ENCODE measurements around the gene TPCN2. TPM values are rescaled to one million over a fixed set of nuclear protein-coding genes. Genes with fewer than 3 reads are reported as not detected.

Gene TPCN2
- total RNA-seq, 4 donors from 2014 or later, result 27.1 to 36.1 (median 31.3) TPM

DNA sequence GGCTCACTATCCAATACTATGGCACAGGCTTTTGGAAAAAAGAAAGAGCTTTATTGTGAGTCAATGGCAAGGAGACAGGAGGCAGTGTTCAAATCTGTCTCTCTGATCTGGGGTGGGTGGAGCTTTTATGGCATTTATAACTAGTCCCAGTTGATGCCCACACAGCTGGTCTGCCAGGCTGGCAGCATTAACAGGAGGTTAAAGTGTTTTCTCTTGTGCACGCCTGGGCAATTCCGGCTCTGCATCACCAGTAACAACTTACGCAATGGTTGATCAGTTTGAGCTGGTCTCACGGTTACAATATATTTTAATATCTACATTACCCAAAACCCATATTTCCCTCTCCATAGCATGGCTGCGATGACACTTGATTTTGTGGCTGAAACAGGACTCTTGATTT lies 91.9 kb downstream of the TPCN2 start:
- Histone ChIP-seq H3K4me1 (peaks cover 0 to 10% (median 0%) of the 10 kb centered on the region in 4 donors), H3K27ac (peak overlapping the region in 2 of 4 donors; percentile 15 to 38), H3K4me3 (no peak overlapping the region), H3K9me3 (peaks cover 0 to 2% (median 0%) of the 10 kb centered on the region in 4 donors), H3K36me3 (peaks cover 0 to 26% (median 0%) of the 10 kb centered on the region in 3 donors), H3K27me3 (no peaks in the 10 kb centered on the region)
- no peak for DNase-seq (ENCODE audit: low spot score in 2 of 2)
- TF ChIP-seq, protein P1, sequence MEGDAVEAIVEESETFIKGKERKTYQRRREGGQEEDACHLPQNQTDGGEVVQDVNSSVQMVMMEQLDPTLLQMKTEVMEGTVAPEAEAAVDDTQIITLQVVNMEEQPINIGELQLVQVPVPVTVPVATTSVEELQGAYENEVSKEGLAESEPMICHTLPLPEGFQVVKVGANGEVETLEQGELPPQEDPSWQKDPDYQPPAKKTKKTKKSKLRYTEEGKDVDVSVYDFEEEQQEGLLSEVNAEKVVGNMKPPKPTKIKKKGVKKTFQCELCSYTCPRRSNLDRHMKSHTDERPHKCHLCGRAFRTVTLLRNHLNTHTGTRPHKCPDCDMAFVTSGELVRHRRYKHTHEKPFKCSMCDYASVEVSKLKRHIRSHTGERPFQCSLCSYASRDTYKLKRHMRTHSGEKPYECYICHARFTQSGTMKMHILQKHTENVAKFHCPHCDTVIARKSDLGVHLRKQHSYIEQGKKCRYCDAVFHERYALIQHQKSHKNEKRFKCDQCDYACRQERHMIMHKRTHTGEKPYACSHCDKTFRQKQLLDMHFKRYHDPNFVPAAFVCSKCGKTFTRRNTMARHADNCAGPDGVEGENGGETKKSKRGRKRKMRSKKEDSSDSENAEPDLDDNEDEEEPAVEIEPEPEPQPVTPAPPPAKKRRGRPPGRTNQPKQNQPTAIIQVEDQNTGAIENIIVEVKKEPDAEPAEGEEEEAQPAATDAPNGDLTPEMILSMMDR (IDR thresholded peaks at IDR 0.05), result no peak
- TF ChIP-seq POLR2A (IDR thresholded peaks at IDR 0.05) (no peak), EP300 (IDR thresholded peaks at IDR 0.05) (no peak)
- 58 to 64% methylated on average over 5 of the region's 5 CpGs for WGBS, 2 donors

DNA sequence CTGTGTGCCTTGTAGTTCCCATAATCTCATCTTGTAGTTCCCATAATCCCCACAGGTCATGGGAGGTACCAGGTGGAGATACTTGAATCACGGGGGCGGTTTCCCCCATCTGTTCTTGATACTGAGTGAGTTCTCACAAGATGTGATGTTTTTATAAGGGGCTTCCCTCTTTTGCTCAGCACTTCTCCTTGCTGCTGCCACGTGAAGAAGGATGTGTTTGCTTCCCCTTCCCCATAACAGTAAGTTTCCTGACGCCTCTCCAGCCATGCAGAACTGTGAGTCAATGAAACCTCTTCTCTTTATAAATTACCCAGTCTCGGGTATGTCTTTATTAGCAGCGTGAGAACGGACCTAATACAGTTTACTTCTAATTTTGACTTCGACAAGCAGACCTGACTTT lies 93.0 kb downstream of the TPCN2 start:
- Histone ChIP-seq H3K36me3 (peaks cover 0 to 32% (median 0%) of the 10 kb centered on the region in 3 donors), H3K27me3 (no peaks in the 10 kb centered on the region), H3K4me3 (no peak overlapping the region), H3K9me3 (peaks cover 0 to 13% (median 0%) of the 10 kb centered on the region in 4 donors), H3K4me1 (peaks cover 0 to 10% (median 0%) of the 10 kb centered on the region in 4 donors), H3K27ac (no peak overlapping the region)
- TF ChIP-seq, protein P1 (IDR thresholded peaks at IDR 0.05), result no peak
- TF ChIP-seq POLR2A (IDR thresholded peaks at IDR 0.05) (no peak), EP300 (IDR thresholded peaks at IDR 0.05) (no peak)
- 62 to 73% methylated on average over 8 of the region's 8 CpGs for WGBS, 2 donors
- DNase-seq (ENCODE audit: low spot score in 2 of 2), result no peak

DNA sequence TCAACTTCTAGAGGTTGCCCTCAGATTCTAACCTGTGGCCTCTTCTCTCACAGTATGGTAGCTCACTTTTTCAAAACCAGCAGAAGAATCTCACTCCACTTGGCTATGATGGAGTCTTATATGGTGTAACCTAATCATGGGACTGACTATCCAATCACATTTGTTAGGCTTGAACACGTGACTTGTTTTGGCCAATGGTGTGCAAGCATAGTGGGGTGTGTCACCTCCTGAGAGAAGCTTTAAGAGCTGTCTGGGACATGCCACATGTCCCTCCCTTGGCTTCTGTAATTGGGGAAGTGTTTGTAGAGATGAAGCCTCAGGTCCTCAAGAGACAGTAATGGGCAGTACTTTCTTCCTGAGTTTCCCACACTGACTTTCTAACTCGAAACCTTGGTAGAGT lies 94.2 kb downstream of the TPCN2 start:
- no peak overlapping the region for H3K4me3 ChIP-seq
- 93 to 98% methylated on average over 2 of the region's 2 CpGs for WGBS, 2 donors
- no peaks in the 10 kb centered on the region for H3K27me3 ChIP-seq
- peaks cover 0 to 38% (median 0%) of the 10 kb centered on the region in 3 donors for H3K36me3 ChIP-seq
- no peak for DNase-seq (ENCODE audit: low spot score in 2 of 2)
- TF ChIP-seq, protein P1 (IDR thresholded peaks at IDR 0.05), result no peak
- TF ChIP-seq EP300 (IDR thresholded peaks at IDR 0.05) (no peak), POLR2A (IDR thresholded peaks at IDR 0.05) (no peak)
- H3K9me3 ChIP-seq, result peaks cover 0 to 20% (median 0%) of the 10 kb centered on the region in 4 donors
- H3K27ac ChIP-seq, result no peak overlapping the region
- H3K4me1 ChIP-seq, result peaks cover 0 to 4% (median 0%) of the 10 kb centered on the region in 4 donors

DNA sequence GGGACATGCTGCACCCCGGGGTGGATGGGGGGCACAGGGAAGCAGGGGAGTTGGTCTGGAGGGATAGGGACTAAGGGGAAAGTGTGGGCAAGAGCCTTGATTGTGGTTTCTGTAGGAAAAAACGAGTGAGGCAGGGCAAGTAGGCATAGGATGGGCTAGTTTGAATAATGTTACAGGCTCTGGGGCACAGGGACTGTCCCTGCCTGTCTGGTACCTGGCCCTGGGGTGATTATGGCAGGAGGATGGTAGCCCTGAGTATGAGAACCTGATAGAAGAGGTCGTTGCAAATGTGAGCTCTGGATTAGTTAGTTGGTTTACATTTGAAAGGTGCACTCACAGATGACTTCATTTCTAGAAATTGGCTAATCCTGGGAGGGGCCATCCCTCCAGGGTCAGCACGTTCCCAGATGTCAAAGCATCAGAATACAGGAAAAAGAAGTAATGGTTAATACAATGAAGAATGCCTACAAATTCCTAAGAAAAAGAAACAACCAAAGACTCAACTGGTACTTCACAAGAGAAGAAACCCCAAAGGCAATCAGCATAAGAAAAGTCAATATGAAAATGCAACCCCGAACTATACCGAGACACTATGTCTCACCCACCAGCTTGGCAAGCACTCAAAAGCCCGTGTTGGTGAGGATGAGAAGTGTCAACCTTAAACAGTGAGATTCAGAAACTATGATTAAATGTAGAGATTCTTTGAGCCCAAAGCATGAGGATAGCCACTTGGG lies 95.8 kb downstream of the TPCN2 start:
- peaks cover 0 to 31% (median 0%) of the 10 kb centered on the region in 3 donors for H3K36me3 ChIP-seq
- no peaks in the 10 kb centered on the region for H3K4me1 ChIP-seq
- TF ChIP-seq, protein P1 (IDR thresholded peaks at IDR 0.05), result no peak
- TF ChIP-seq EP300 (IDR thresholded peaks at IDR 0.05), result no peak
- TF ChIP-seq POLR2A (IDR thresholded peaks at IDR 0.05), result no peak
- H3K4me3 ChIP-seq, result no peak overlapping the region
- H3K27ac ChIP-seq, result no peak overlapping the region
- 61 to 63% methylated on average over 7 of the region's 7 CpGs for WGBS, 2 donors
- no peaks in the 10 kb centered on the region for H3K27me3 ChIP-seq
- no peak for DNase-seq (ENCODE audit: low spot score in 2 of 2)
- H3K9me3 ChIP-seq, result peaks cover 0 to 20% (median 0%) of the 10 kb centered on the region in 4 donors

DNA sequence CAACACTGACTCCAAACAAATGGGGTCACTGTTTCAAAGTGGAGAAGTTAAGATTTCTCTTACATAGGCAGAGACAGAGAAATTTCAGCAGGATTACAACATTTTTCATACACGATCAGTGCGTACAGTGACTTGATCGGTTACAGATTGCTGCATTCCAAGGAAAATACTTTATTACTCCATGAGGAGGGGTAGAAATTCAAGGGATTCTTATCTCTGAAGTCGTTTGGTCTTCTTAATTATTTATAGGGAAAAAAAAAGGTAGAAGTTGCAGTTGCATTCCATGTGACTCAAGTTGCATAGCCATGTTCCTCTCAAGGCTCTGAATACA lies 96.3 kb downstream of the TPCN2 start:
- peaks cover 0 to 20% (median 0%) of the 10 kb centered on the region in 4 donors for H3K9me3 ChIP-seq
- H3K27ac ChIP-seq, result no peak overlapping the region
- no peaks in the 10 kb centered on the region for H3K27me3 ChIP-seq
- TF ChIP-seq, protein P1 (IDR thresholded peaks at IDR 0.05), result no peak
- TF ChIP-seq POLR2A (IDR thresholded peaks at IDR 0.05) (no peak), EP300 (IDR thresholded peaks at IDR 0.05) (no peak)
- peaks cover 0 to 34% (median 0%) of the 10 kb centered on the region in 3 donors for H3K36me3 ChIP-seq
- no peaks in the 10 kb centered on the region for H3K4me1 ChIP-seq
- DNase-seq (ENCODE audit: low spot score in 2 of 2), result no peak
- no peak overlapping the region for H3K4me3 ChIP-seq
- 45 to 48% methylated on average over 4 of the region's 4 CpGs for WGBS, 2 donors
